Measurements from ENCODE around the gene HPN.

The HPN gene

GRCh38 chr19:35112995-35113688 lies 71.6 kb downstream of the HPN start:
- TF ChIP-seq, protein P1, sequence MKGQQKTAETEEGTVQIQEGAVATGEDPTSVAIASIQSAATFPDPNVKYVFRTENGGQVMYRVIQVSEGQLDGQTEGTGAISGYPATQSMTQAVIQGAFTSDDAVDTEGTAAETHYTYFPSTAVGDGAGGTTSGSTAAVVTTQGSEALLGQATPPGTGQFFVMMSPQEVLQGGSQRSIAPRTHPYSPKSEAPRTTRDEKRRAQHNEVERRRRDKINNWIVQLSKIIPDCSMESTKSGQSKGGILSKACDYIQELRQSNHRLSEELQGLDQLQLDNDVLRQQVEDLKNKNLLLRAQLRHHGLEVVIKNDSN (IDR thresholded peaks at IDR 0.05) = no peak
- TF ChIP-seq CEBPB (IDR thresholded peaks at IDR 0.05) = no peak
- TF ChIP-seq TCF12 (IDR thresholded peaks at IDR 0.05; ENCODE audit: low read depth) = no peak
- no peak for TF ChIP-seq TEAD4 (IDR thresholded peaks at IDR 0.05)
- no peak for TF ChIP-seq MAX (IDR thresholded peaks at IDR 0.05)
- TF ChIP-seq EGR1 (IDR thresholded peaks at IDR 0.05) = no peak
- no peak for TF ChIP-seq FOXM1 (IDR thresholded peaks at IDR 0.05; ENCODE audit: borderline replicate concordance, low read depth)
- no peak for TF ChIP-seq EP300 (IDR thresholded peaks at IDR 0.05; ENCODE audit: borderline replicate concordance)
- TF ChIP-seq ZBTB7A (IDR thresholded peaks at IDR 0.05; ENCODE audit: low read depth) = no peak
- TF ChIP-seq CREB1 (IDR thresholded peaks at IDR 0.05; ENCODE audit: low read depth) = no peak
- TF ChIP-seq, protein P2, sequence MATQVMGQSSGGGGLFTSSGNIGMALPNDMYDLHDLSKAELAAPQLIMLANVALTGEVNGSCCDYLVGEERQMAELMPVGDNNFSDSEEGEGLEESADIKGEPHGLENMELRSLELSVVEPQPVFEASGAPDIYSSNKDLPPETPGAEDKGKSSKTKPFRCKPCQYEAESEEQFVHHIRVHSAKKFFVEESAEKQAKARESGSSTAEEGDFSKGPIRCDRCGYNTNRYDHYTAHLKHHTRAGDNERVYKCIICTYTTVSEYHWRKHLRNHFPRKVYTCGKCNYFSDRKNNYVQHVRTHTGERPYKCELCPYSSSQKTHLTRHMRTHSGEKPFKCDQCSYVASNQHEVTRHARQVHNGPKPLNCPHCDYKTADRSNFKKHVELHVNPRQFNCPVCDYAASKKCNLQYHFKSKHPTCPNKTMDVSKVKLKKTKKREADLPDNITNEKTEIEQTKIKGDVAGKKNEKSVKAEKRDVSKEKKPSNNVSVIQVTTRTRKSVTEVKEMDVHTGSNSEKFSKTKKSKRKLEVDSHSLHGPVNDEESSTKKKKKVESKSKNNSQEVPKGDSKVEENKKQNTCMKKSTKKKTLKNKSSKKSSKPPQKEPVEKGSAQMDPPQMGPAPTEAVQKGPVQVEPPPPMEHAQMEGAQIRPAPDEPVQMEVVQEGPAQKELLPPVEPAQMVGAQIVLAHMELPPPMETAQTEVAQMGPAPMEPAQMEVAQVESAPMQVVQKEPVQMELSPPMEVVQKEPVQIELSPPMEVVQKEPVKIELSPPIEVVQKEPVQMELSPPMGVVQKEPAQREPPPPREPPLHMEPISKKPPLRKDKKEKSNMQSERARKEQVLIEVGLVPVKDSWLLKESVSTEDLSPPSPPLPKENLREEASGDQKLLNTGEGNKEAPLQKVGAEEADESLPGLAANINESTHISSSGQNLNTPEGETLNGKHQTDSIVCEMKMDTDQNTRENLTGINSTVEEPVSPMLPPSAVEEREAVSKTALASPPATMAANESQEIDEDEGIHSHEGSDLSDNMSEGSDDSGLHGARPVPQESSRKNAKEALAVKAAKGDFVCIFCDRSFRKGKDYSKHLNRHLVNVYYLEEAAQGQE (IDR thresholded peaks at IDR 0.05; ENCODE audit: low read depth) = no peak

- TF ChIP-seq RAD21 (IDR thresholded peaks at IDR 0.05; ENCODE audit: low read depth) = peak; percentile 78
- TF ChIP-seq ZBTB7A (IDR thresholded peaks at IDR 0.05; ENCODE audit: low read depth) = peak; percentile 100
- TF ChIP-seq EP300 (IDR thresholded peaks at IDR 0.05; ENCODE audit: borderline replicate concordance) = no peak
These were observed 73.0 kb downstream of the HPN start for GRCh38 chr19:35114353-35115176.

DNA sequence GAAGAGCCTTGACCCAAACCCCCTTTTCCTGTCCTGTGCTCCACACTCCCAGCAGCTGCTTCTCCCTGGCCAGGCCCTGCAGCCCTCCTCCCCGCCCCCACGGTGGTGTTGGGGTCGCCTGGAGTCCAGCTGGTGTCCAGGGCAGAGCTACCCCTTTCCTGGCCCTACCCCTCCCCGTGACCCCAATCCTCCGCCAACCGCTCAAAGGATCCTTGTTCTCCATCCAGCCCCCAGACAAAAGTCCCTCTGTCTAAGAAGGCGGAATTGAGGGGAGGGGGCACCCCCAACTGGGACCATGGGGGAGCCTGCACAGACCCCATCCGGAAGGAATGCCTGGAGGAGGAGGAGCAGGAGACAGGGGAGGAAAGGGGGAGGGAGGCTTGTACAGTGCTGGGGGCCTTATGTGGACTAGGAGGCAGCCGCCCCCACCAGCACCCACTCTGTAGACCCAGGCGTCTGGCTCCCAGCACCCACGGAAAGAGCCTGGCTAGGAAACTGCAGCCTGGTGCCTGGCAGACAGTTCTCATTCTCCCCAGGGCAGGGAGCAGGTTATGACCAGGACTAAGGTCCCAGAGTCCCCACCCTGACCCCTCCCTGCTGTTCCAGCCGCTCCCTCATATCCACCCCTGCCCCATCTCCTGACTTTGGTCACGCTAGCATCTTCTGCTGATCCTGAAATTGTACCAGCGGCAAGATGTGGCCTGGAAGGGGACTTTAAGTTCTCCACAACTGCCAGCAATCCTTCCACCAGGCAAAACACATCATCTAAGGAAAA lies 73.8 kb downstream of the HPN start, which contains the start of gene FXYD3:
Gene FXYD3 (plus strand): TSS at position 647 of the 775 bp plus-strand sequence. CDS start 3,554 bp downstream, outside the sequence.
- TF ChIP-seq FOXM1 (IDR thresholded peaks at IDR 0.05; ENCODE audit: borderline replicate concordance, low read depth) (no peak), EP300 (IDR thresholded peaks at IDR 0.05; ENCODE audit: borderline replicate concordance) (no peak), RAD21 (IDR thresholded peaks at IDR 0.05; ENCODE audit: low read depth) (no peak), NFIC (IDR thresholded peaks at IDR 0.05) (no peak), TCF12 (IDR thresholded peaks at IDR 0.05; ENCODE audit: low read depth) (no peak), TEAD4 (IDR thresholded peaks at IDR 0.05) (no peak), MAX (IDR thresholded peaks at IDR 0.05) (no peak), CREB1 (IDR thresholded peaks at IDR 0.05; ENCODE audit: low read depth) (no peak)
- TF ChIP-seq, protein P2 (IDR thresholded peaks at IDR 0.05; ENCODE audit: low read depth) = no peak

Data from Ishikawa (cell line).